Glutamatergic neuron (in vitro differentiated cells): Measurements from ENCODE around the gene MACROD2. TPM values are rescaled to one million over a fixed set of nuclear protein-coding genes. Genes with fewer than 3 reads are reported as not detected.

Experiments
- DNase-seq: peaks from one replicate; pipeline ENCODE4 v3.0.0; 2022
- H3K27ac Mint-ChIP-seq: one replicate; pipeline ENCODE4 v1.8.0; 2020; ENCODE audit warnings: mild to moderate bottlenecking, mixed read lengths, inconsistent platforms; ENCODE audit not compliant: unreplicated experiment
- H3K27me3 Mint-ChIP-seq: one replicate; pipeline ENCODE4 v1.8.0; 2020; ENCODE audit warnings: mild to moderate bottlenecking, moderate library complexity, mixed read lengths, inconsistent platforms; ENCODE audit not compliant: unreplicated experiment
- H3K36me3 Mint-ChIP-seq: one replicate; pipeline ENCODE4 v1.8.0; 2020; ENCODE audit warnings: mild to moderate bottlenecking, mixed read lengths, inconsistent platforms; ENCODE audit not compliant: unreplicated experiment
- H3K4me1 Mint-ChIP-seq: one replicate; pipeline ENCODE4 v1.8.0; 2020; ENCODE audit warnings: mild to moderate bottlenecking, low read depth, mixed read lengths, inconsistent platforms; ENCODE audit not compliant: unreplicated experiment
- H3K4me3 Mint-ChIP-seq: one replicate; pipeline ENCODE4 v1.8.0; 2020; ENCODE audit warnings: mild to moderate bottlenecking, mixed read lengths, inconsistent platforms; ENCODE audit not compliant: unreplicated experiment
- H3K9me3 Mint-ChIP-seq: one replicate; pipeline ENCODE4 v1.8.0; 2020; ENCODE audit warnings: mild to moderate bottlenecking, moderate library complexity, mixed read lengths, inconsistent platforms; ENCODE audit not compliant: unreplicated experiment
- CTCF ChIP-seq: fragments of 200-600 bp; sonication (generic); IDR thresholded peaks from one replicate; pipeline ENCODE4 v1.5.0; 2021; ENCODE audit not compliant: partially characterized antibody, unreplicated experiment
- total RNA-seq: library from RNA; stranded (reverse); fragmentation: NEBNext Ultra II Directional; extraction: Animal tissue kit (Norgen Biotek cat#: 25700); gene quantifications from one replicate; pipeline ENCODE4 v1.2.1, GENCODE V29; 2021; ENCODE audit not compliant: unreplicated experiment

The MACROD2 gene
- total RNA-seq, 1 donor from 2014 or later = 8.7 TPM

GRCh38 chr20:14959506-14960475, 964.5 kb downstream of the MACROD2 start:
- Mint-ChIP-seq H3K4me3 (no peak overlapping the region), H3K27ac (no peak overlapping the region), H3K36me3 (no peaks in the 10 kb centered on the region), H3K9me3 (peaks cover 3% of the 10 kb centered on the region), H3K27me3 (no peaks in the 10 kb centered on the region), H3K4me1 (peaks cover 11% of the 10 kb centered on the region)
- no peak for TF ChIP-seq CTCF
- no peak for DNase-seq

GRCh38 chr20:14960831-14961230, 965.5 kb downstream of the MACROD2 start:
- no peak overlapping the region for H3K4me3 Mint-ChIP-seq
- H3K9me3 Mint-ChIP-seq = peaks cover 3% of the 10 kb centered on the region
- TF ChIP-seq CTCF = no peak
- no peaks in the 10 kb centered on the region for H3K36me3 Mint-ChIP-seq
- no peaks in the 10 kb centered on the region for H3K27me3 Mint-ChIP-seq
- peaks cover 6% of the 10 kb centered on the region for H3K4me1 Mint-ChIP-seq
- no peak for DNase-seq
- H3K27ac Mint-ChIP-seq = no peak overlapping the region

GRCh38 chr20:14963262-14963663, 967.9 kb downstream of the MACROD2 start:
- Mint-ChIP-seq H3K4me3 (no peak overlapping the region), H3K27me3 (no peaks in the 10 kb centered on the region), H3K4me1 (no peaks in the 10 kb centered on the region), H3K36me3 (no peaks in the 10 kb centered on the region), H3K9me3 (peaks cover 3% of the 10 kb centered on the region), H3K27ac (no peak overlapping the region)
- no peak for TF ChIP-seq CTCF
- no peak for DNase-seq

GRCh38 chr20:14966203-14966602, 970.9 kb downstream of the MACROD2 start:
- DNase-seq = no peak
- H3K4me3 Mint-ChIP-seq = no peak overlapping the region
- no peak overlapping the region for H3K27ac Mint-ChIP-seq
- H3K4me1 Mint-ChIP-seq = no peaks in the 10 kb centered on the region
- no peaks in the 10 kb centered on the region for H3K9me3 Mint-ChIP-seq
- TF ChIP-seq CTCF = no peak
- H3K27me3 Mint-ChIP-seq = no peaks in the 10 kb centered on the region
- H3K36me3 Mint-ChIP-seq = no peaks in the 10 kb centered on the region

GRCh38 chr20:14966808-14967207, 971.5 kb downstream of the MACROD2 start:
- Mint-ChIP-seq H3K27me3 (no peaks in the 10 kb centered on the region), H3K9me3 (no peaks in the 10 kb centered on the region), H3K4me3 (no peak overlapping the region), H3K36me3 (no peaks in the 10 kb centered on the region), H3K4me1 (no peaks in the 10 kb centered on the region), H3K27ac (no peak overlapping the region)
- no peak for DNase-seq
- no peak for TF ChIP-seq CTCF
